HL-60/S4 (cell line): ENCODE measurements around the gene GP2.

Experiments
- in situ Hi-C: fragments of 300-500 bp; cut with MboI; formaldehyde crosslinking; loops from 2 replicates; pipeline ENCODE4 v1.14.3; 2022; ENCODE audit warnings: low sequenced_read_pairs

Gene GP2

GRCh38 chr16:20327444-20328041 is at the start of gene GP2:
GP2 (minus strand) TSS chr16:20327513; CDS start chr16:20326431, 1,082 bp downstream.
- in situ Hi-C loops = no loop called here

- in situ Hi-C loops = no loop called here
These were observed 45.4 kb upstream of the GP2 start for GRCh38 chr16:20372701-20373100.

- in situ Hi-C loops = no loop called here
These were observed 42.2 kb upstream of the GP2 start for GRCh38 chr16:20369452-20370054.

- in situ Hi-C loops = no loop called here
These were observed 36.7 kb upstream of the GP2 start for GRCh38 chr16:20364051-20364450.

- in situ Hi-C loops = no loop called here
These were observed 35.9 kb upstream of the GP2 start for GRCh38 chr16:20363191-20363590.

GRCh38 chr16:20359997-20360396 is 32.7 kb upstream of the GP2 start:
- in situ Hi-C loops = no loop called here

- in situ Hi-C loops = no loop called here
These were observed 27.9 kb upstream of the GP2 start for GRCh38 chr16:20355114-20355782.

- in situ Hi-C loops = no loop called here
These were observed 26.1 kb upstream of the GP2 start for GRCh38 chr16:20353379-20353778.

- in situ Hi-C loops = no loop called here
These were observed 25.3 kb upstream of the GP2 start, which contains the start of gene UMOD for GRCh38 chr16:20352615-20353014. UMOD (minus strand) TSS chr16:20352715; CDS start chr16:20350737, 1,978 bp downstream.

- in situ Hi-C loops = no loop called here
These were observed 22.3 kb upstream of the GP2 start for GRCh38 chr16:20349615-20350014.

GRCh38 chr16:20348365-20349185 is 21.3 kb upstream of the GP2 start:
- in situ Hi-C loops = no loop called here

GRCh38 chr16:20347666-20348364 is 20.5 kb upstream of the GP2 start:
- in situ Hi-C loops = no loop called here

- in situ Hi-C loops = no loop called here
These were observed 17.3 kb upstream of the GP2 start for GRCh38 chr16:20344611-20345010.

GRCh38 chr16:20339744-20340143 is 12.4 kb upstream of the GP2 start:
- in situ Hi-C loops = no loop called here

- in situ Hi-C loops = no loop called here
These were observed 9.6 kb upstream of the GP2 start for GRCh38 chr16:20336955-20337354.

- in situ Hi-C loops = no loop called here
These were observed 7.1 kb upstream of the GP2 start for GRCh38 chr16:20334396-20334795.

- in situ Hi-C loops = no loop called here
These were observed 5.8 kb upstream of the GP2 start for GRCh38 chr16:20333120-20333519.

GRCh38 chr16:20332411-20332810 is 5.1 kb upstream of the GP2 start:
- in situ Hi-C loops = no loop called here

GRCh38 chr16:20331635-20332034 is 4.3 kb upstream of the GP2 start:
- in situ Hi-C loops = no loop called here

- in situ Hi-C loops = no loop called here
These were observed 2.3 kb upstream of the GP2 start for GRCh38 chr16:20329392-20330138.
